Mesenteric fat pad (tissue), 1 donor: ENCODE data around the gene BPIFB2. TPM values are rescaled to one million over a fixed set of nuclear protein-coding genes. Genes with fewer than 3 reads are reported as not detected.
"Not testable (repeated sequence)": the region's sequence is repeated elsewhere in the genome, so short reads cannot be mapped to it uniquely, and the experiment has no call there.

ENCODE experiments used
- DNase-seq: peaks from one replicate; pipeline ENCODE4 v3.0.0-alpha.2; 2020; ENCODE audit warnings: low spot score
- long read RNA-seq: library from polyadenylated mRNA; unstranded; transcript quantifications from one replicate; pipeline ENCODE4 v2.0.0, GENCODE V29; 2020
- total RNA-seq: library from RNA; stranded (reverse); fragmentation: NEBNext Ultra II Directional; extraction: Animal tissue kit (Norgen Biotek cat#: 25700); gene quantifications from one replicate; pipeline ENCODE4 v1.2.1, GENCODE V29; 2021
- donor health status: DM: yes; HTN: yes; CAD: no.

Gene BPIFB2, protein sequence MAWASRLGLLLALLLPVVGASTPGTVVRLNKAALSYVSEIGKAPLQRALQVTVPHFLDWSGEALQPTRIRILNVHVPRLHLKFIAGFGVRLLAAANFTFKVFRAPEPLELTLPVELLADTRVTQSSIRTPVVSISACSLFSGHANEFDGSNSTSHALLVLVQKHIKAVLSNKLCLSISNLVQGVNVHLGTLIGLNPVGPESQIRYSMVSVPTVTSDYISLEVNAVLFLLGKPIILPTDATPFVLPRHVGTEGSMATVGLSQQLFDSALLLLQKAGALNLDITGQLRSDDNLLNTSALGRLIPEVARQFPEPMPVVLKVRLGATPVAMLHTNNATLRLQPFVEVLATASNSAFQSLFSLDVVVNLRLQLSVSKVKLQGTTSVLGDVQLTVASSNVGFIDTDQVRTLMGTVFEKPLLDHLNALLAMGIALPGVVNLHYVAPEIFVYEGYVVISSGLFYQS
- not detected for total RNA-seq
- long read RNA-seq: 0 reads

GRCh38 chr20:33007376-33008335, at the start of gene BPIFB2:
TSS of gene BPIFB2 (plus strand) at chr20:33007704. CDS start at chr20:33008575, 871 bp downstream.
- no peak for DNase-seq

- no peak for DNase-seq
Observed at GRCh38 chr20:32958574-32958973, 48.9 kb upstream of the BPIFB2 start.

DNA sequence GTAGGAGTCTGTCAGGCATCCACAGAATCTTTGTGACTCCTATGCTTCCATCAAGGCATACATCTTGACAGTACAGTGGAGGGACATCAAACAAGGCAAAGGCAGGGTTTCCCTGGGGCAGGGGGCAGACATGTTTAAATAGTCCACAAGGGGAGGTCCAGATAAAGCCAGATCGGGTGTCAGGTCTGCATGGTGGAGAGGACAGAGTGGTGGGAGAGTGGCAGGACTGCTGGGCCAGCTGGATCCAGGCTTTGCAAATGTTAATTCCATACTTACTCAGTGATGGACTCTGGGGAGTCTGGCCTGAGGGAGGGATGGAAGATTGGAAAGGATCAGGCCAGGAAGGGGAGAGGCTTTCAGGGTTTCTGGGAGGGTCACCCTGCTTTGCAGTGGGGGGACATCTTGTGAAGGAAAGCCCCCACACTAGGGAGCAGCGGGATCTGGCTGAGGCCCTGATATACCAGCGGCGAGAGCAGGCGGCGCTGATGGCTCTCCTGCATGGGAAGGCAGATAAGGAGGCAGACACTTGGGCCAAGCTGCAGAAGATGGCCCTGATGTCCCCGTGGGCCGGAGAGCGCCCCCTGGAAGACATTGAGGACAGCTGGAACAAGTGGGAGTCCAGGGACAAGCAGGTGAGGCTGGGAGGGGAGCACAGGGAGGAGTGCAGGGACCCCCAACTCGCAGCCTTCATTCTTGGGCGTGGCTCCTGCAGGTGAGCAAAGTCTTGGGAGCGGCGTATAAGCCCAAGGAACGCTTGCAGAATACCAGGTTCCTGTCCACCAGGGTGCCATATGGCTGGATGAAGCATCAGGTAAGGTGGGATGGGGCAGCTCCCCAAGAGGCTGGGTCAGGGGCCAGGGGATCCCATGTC, 47.9 kb upstream of the BPIFB2 start:
- peak; percentile 71 for DNase-seq

GRCh38 chr20:32960222-32960518, 47.3 kb upstream of the BPIFB2 start:
- DNase-seq: peak; percentile 71

DNA sequence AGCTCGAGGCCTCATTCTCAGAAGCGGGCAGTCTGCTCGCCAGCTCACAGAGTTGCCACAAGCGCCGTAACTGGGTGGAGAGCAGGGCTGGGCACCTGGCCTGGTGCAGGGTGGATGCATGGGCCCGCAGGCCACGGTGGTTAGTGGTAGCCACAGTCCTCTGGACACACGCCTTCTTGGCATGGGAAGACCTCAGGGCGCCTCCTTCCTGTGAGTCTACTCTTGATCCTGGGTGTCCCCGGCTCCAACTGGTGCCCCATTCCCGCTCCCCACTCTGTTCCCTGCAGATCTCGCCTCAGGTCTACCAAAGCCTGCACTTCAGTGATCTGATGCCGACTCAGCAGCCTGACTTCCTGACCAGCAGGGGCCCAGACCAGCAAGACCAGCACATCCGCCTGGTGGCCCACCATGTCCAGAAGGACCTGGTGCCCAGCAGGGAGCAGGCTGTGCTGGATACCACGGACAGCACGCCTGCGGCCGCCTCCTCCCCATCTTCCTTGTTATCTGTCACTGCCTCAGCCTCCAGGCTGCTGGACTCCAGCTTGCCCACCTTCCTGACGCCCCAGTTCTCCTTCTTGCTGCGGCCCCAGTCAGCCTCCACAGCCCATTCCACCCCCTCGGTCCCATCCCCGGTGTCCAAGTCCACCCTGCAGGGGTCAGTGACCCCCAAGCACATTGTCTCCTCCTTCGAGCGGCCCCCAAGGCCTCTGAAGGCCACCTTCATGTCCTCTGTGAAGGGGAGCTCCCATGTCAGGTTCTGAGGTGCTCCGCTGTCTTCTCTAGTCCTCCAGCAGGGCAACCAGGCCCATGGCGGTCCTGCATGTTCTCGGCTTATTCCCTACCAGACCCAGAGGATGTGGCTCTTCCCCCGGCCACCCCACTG, 46.4 kb upstream of the BPIFB2 start:
- DNase-seq: peak; percentile 87

- peak; percentile 73 for DNase-seq
Observed at GRCh38 chr20:32962053-32962452, 45.5 kb upstream of the BPIFB2 start.

- not testable (repeated sequence) for DNase-seq
Observed at GRCh38 chr20:32962646-32963045, 44.9 kb upstream of the BPIFB2 start.

DNA sequence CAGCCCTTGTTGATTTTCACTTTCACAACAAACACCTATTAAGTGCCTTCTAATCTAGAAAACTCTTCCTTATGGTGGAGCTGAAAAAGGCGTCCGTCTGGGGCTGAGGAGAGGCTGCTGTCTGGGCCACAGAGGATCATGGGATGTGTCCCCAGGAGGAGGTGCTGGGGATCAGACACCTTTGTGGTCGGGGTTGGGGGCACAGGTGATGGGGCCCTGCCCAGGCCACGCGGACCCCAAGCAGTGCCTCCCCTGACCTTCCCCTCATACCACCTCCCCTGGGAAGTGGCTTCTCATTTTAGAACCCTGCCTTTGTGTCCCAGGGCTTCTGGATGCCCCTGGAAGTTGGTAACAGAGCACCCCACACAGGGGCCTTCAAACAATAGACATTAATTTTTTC, 44.3 kb upstream of the BPIFB2 start:
- DNase-seq: peak; percentile 76

GRCh38 chr20:32964575-32964974, 42.9 kb upstream of the BPIFB2 start:
- peak; percentile 57 for DNase-seq

DNA sequence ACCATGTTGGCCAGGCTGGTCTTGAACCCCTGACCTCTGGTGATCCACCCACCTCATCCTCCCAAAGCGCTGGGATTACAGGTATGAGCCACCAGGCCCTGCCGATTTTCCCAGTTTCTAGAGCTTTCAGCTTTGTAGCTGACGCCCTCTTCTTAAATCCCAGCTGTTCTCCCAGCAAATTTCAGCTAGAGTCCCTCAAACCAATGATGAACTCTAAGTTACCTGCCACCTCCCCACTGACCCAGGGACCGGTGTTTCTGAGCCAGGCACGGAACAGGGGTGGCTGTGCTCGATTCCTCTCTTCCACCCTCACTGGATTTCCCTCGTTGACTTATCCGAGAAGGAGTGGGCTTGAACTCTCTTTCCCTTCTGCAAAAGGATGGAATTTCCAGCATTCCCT, 42.4 kb upstream of the BPIFB2 start:
- DNase-seq: no peak

GRCh38 chr20:32965581-32966373, 41.7 kb upstream of the BPIFB2 start:
- DNase-seq: peak; percentile 80

GRCh38 chr20:32966382-32966781, 41.1 kb upstream of the BPIFB2 start:
- DNase-seq: peak; percentile 74

GRCh38 chr20:32966881-32967781, 40.4 kb upstream of the BPIFB2 start:
- peak; percentile 81 for DNase-seq

DNA sequence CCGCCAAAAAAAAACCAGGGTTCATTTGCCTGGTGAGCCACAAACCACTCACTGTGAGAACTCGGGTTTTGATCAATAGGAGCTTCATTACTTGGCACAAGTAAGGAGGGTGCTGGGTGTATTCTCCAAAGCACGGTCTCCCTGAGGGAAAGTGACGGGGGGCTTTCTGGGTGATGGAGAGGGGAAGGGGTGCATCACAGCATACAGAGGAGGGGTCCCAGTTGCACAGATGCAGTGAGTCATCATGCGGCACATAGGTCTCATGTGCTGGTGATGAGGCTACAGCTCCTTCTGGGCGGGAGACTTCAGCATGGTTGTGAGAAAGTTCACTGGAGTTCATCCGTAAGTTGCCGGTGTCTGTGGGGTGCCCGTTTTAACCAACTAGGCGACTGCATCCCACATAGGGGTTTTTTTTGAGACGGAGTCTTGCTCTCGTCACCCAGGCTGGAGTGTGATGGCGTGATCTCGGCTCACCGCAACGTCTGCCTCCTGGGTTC, 39.5 kb upstream of the BPIFB2 start:
- DNase-seq: no peak

GRCh38 chr20:32968478-32969241, 38.8 kb upstream of the BPIFB2 start:
- DNase-seq: peak; percentile 80

- DNase-seq: peak; percentile 55
Observed at GRCh38 chr20:32969356-32970114, 38.0 kb upstream of the BPIFB2 start.
